ENCODE results near the gene TGIF2.

The TGIF2 gene

GRCh38 chr20:36587388-36588070, 14.1 kb downstream of the TGIF2 start:
- TF ChIP-seq SUZ12 (IDR thresholded peaks at IDR 0.05; ENCODE audit: extremely low read depth, insufficient read depth, insufficient read length) (no peak), YY1 (IDR thresholded peaks at IDR 0.05; ENCODE audit: insufficient read depth, insufficient read length) (no peak), ZNF274 (IDR thresholded peaks at IDR 0.05; ENCODE audit: low read depth, low read length) (no peak)
- DNase-seq (ENCODE audit: low read depth, low spot score) = no peak

GRCh38 chr20:36591281-36591680, 17.9 kb downstream of the TGIF2 start:
- Histone ChIP-seq H3K4me3 (ENCODE audit: insufficient read length, low read depth) (no peak overlapping the region), H3K27me3 (ENCODE audit: insufficient read depth, insufficient read length) (no peaks in the 10 kb centered on the region), H3K9ac (ENCODE audit: insufficient read length, low read depth) (peak overlapping the region; percentile 37), H3K9me3 (ENCODE audit: insufficient read depth, low read length) (peaks cover 11% of the 10 kb centered on the region; the same call in 1 of the 2 replicates), H3K36me3 (ENCODE audit: insufficient read depth, insufficient read length, low read length) (peaks cover 74% of the 10 kb centered on the region), H3K4me1 (ENCODE audit: insufficient read depth, insufficient read length) (peaks cover 21% of the 10 kb centered on the region)
- DNase-seq (ENCODE audit: low read depth, low spot score) = no peak
- no peak for TF ChIP-seq ZNF274 (IDR thresholded peaks at IDR 0.05; ENCODE audit: low read depth, low read length)
- TF ChIP-seq SUZ12 (IDR thresholded peaks at IDR 0.05; ENCODE audit: extremely low read depth, insufficient read depth, insufficient read length) = no peak
- no peak for TF ChIP-seq YY1 (IDR thresholded peaks at IDR 0.05; ENCODE audit: insufficient read depth, insufficient read length)

More at GRCh38 chr20:36587388-36588070, 14.1 kb downstream of the TGIF2 start:
- peak overlapping the region; percentile 71 for H3K9ac ChIP-seq (ENCODE audit: insufficient read length, low read depth)
- H3K27me3 ChIP-seq (ENCODE audit: insufficient read depth, insufficient read length) = no peaks in the 10 kb centered on the region
- peaks cover 60% of the 10 kb centered on the region for H3K36me3 ChIP-seq (ENCODE audit: insufficient read depth, insufficient read length, low read length)
- H3K4me1 ChIP-seq (ENCODE audit: insufficient read depth, insufficient read length) = peaks cover 32% of the 10 kb centered on the region
- no peak overlapping the region for H3K4me3 ChIP-seq (ENCODE audit: insufficient read length, low read depth)
- peaks cover 3% of the 10 kb centered on the region; the same call in 1 of the 2 replicates for H3K9me3 ChIP-seq (ENCODE audit: insufficient read depth, low read length)

GRCh38 chr20:36591854-36592641, 18.7 kb downstream of the TGIF2 start:
- no peak overlapping the region for H3K4me3 ChIP-seq (ENCODE audit: insufficient read length, low read depth)
- H3K9ac ChIP-seq (ENCODE audit: insufficient read length, low read depth) = peak overlapping the region; percentile 37
- TF ChIP-seq SUZ12 (IDR thresholded peaks at IDR 0.05; ENCODE audit: extremely low read depth, insufficient read depth, insufficient read length) = no peak
- no peak for TF ChIP-seq ZNF274 (IDR thresholded peaks at IDR 0.05; ENCODE audit: low read depth, low read length)
- TF ChIP-seq YY1 (IDR thresholded peaks at IDR 0.05; ENCODE audit: insufficient read depth, insufficient read length) = no peak
- H3K4me1 ChIP-seq (ENCODE audit: insufficient read depth, insufficient read length) = peaks cover 17% of the 10 kb centered on the region
- DNase-seq (ENCODE audit: low read depth, low spot score) = no peak
- H3K36me3 ChIP-seq (ENCODE audit: insufficient read depth, insufficient read length, low read length) = peaks cover 69% of the 10 kb centered on the region
- no peaks in the 10 kb centered on the region for H3K27me3 ChIP-seq (ENCODE audit: insufficient read depth, insufficient read length)
- H3K9me3 ChIP-seq (ENCODE audit: insufficient read depth, low read length) = peaks cover 11% of the 10 kb centered on the region; the same call in 1 of the 2 replicates

GRCh38 chr20:36593347-36593929, 20.0 kb downstream of the TGIF2 start:
- Histone ChIP-seq H3K36me3 (ENCODE audit: insufficient read depth, insufficient read length, low read length) (peaks cover 56% of the 10 kb centered on the region), H3K4me3 (ENCODE audit: insufficient read length, low read depth) (no peak overlapping the region), H3K27me3 (ENCODE audit: insufficient read depth, insufficient read length) (no peaks in the 10 kb centered on the region), H3K9me3 (ENCODE audit: insufficient read depth, low read length) (peaks cover 11% of the 10 kb centered on the region; the same call in 1 of the 2 replicates), H3K4me1 (ENCODE audit: insufficient read depth, insufficient read length) (peaks cover 18% of the 10 kb centered on the region), H3K9ac (ENCODE audit: insufficient read length, low read depth) (no peak overlapping the region)
- TF ChIP-seq YY1 (IDR thresholded peaks at IDR 0.05; ENCODE audit: insufficient read depth, insufficient read length) (no peak), ZNF274 (IDR thresholded peaks at IDR 0.05; ENCODE audit: low read depth, low read length) (no peak), SUZ12 (IDR thresholded peaks at IDR 0.05; ENCODE audit: extremely low read depth, insufficient read depth, insufficient read length) (no peak)
- DNase-seq (ENCODE audit: low read depth, low spot score) = no peak

- DNase-seq (ENCODE audit: low read depth, low spot score) = no peak
- Histone ChIP-seq H3K9ac (ENCODE audit: insufficient read length, low read depth) (no peak overlapping the region), H3K27me3 (ENCODE audit: insufficient read depth, insufficient read length) (no peaks in the 10 kb centered on the region), H3K4me3 (ENCODE audit: insufficient read length, low read depth) (no peak overlapping the region), H3K9me3 (ENCODE audit: insufficient read depth, low read length) (no peaks in the 10 kb centered on the region), H3K36me3 (ENCODE audit: insufficient read depth, insufficient read length, low read length) (peaks cover 5% of the 10 kb centered on the region), H3K4me1 (ENCODE audit: insufficient read depth, insufficient read length) (peaks cover 13% of the 10 kb centered on the region)
- TF ChIP-seq ZNF274 (IDR thresholded peaks at IDR 0.05; ENCODE audit: low read depth, low read length) (no peak), SUZ12 (IDR thresholded peaks at IDR 0.05; ENCODE audit: extremely low read depth, insufficient read depth, insufficient read length) (no peak), YY1 (IDR thresholded peaks at IDR 0.05; ENCODE audit: insufficient read depth, insufficient read length) (no peak)
Measured at GRCh38 chr20:36599912-36600345, 26.5 kb downstream of the TGIF2 start.

- no peak overlapping the region for H3K9ac ChIP-seq (ENCODE audit: insufficient read length, low read depth)
- peaks cover 14% of the 10 kb centered on the region for H3K4me1 ChIP-seq (ENCODE audit: insufficient read depth, insufficient read length)
- DNase-seq (ENCODE audit: low read depth, low spot score) = no peak
- H3K36me3 ChIP-seq (ENCODE audit: insufficient read depth, insufficient read length, low read length) = no peaks in the 10 kb centered on the region
- H3K27me3 ChIP-seq (ENCODE audit: insufficient read depth, insufficient read length) = no peaks in the 10 kb centered on the region
- no peak overlapping the region for H3K4me3 ChIP-seq (ENCODE audit: insufficient read length, low read depth)
- H3K9me3 ChIP-seq (ENCODE audit: insufficient read depth, low read length) = no peaks in the 10 kb centered on the region
- TF ChIP-seq YY1 (IDR thresholded peaks at IDR 0.05; ENCODE audit: insufficient read depth, insufficient read length) (no peak), SUZ12 (IDR thresholded peaks at IDR 0.05; ENCODE audit: extremely low read depth, insufficient read depth, insufficient read length) (no peak), ZNF274 (IDR thresholded peaks at IDR 0.05; ENCODE audit: low read depth, low read length) (no peak)
Measured at GRCh38 chr20:36601540-36601939, 28.1 kb downstream of the TGIF2 start.

All from NT2/D1 (cell line).